IMR-90 (cell line): ENCODE results near the gene ZNF791. TPM values are rescaled to one million over a fixed set of nuclear protein-coding genes. Genes with fewer than 3 reads are reported as not detected.

Experiments
- ATAC-seq: fragments of 200-7000 bp; cut with Tn5 transposase; 2 replicates; pipeline ENCODE4 v1.9.1; 2020; ENCODE audit warnings: low read depth, mild to moderate bottlenecking, moderate library complexity
- BruUV-seq: library from RNA; stranded (reverse); fragments of 400-500 nt; replicated peaks from 2 replicates; lab custom pipeline; 2021; lab: Mats Ljungman, UMichigan
- CTCF ChIA-PET: fragments of 300-600 bp; formaldehyde crosslinking; extraction: SDS; loops from one replicate; lab custom pipeline; 2021; ENCODE audit warnings: antibody characterized with exemption; lab: Yijun Ruan, JAX
- POLR2A ChIA-PET: fragments of 300-600 bp; sonication (Branson Sonifier 250); formaldehyde crosslinking; loops from one replicate; lab custom pipeline; 2022; ENCODE audit warnings: antibody characterized with exemption; ENCODE audit not compliant: unreplicated experiment; lab: Charles Lee
- DNase-seq: peaks from one replicate; pipeline ENCODE4 v3.0.0; 2013
- H2AFZ ChIP-seq: replicated peaks from 2 replicates; pipeline ENCODE3; 2013; ENCODE audit warnings: low read length, mild to moderate bottlenecking; ENCODE audit not compliant: poor library complexity
- H2AK5ac ChIP-seq: 2 replicates; pipeline ENCODE4 v1.6.1; 2013; ENCODE audit warnings: low read depth, low read length, inconsistent platforms
- H2AK9ac ChIP-seq: replicated peaks from 2 replicates; pipeline ENCODE3; 2013; ENCODE audit warnings: mild to moderate bottlenecking, low read depth, low read length, moderate library complexity; ENCODE audit not compliant: poor library complexity
- H2BK120ac ChIP-seq: 2 replicates; pipeline ENCODE4 v1.6.1; 2013; ENCODE audit warnings: low read depth, low read length, inconsistent platforms
- H2BK15ac ChIP-seq: 3 replicates; pipeline ENCODE4 v1.6.1; 2013; ENCODE audit warnings: low read depth, low read length, inconsistent platforms
- H2BK20ac ChIP-seq: 2 replicates; pipeline ENCODE4 v1.6.1; 2013; ENCODE audit warnings: low read depth, mild to moderate bottlenecking, inconsistent platforms, low read length, moderate library complexity
- H2BK5ac ChIP-seq: 2 replicates; pipeline ENCODE4 v1.6.1; 2013; ENCODE audit warnings: mild to moderate bottlenecking, low read depth, low read length, inconsistent platforms; ENCODE audit not compliant: poor library complexity, severe bottlenecking
- H3K14ac ChIP-seq: replicated peaks from 2 replicates; pipeline ENCODE4 v1.6.1; 2013; ENCODE audit warnings: low read depth, low read length, inconsistent platforms
- H3K18ac ChIP-seq: 2 replicates; pipeline ENCODE4 v1.6.1; 2013; ENCODE audit warnings: low read depth, low read length, control low read depth
- H3K23ac ChIP-seq: 2 replicates; pipeline ENCODE4 v1.6.1; 2013; ENCODE audit warnings: low read depth, low read length, inconsistent platforms
- H3K27ac ChIP-seq: 2 replicates; pipeline ENCODE4 v1.5.1; 2013; ENCODE audit warnings: mild to moderate bottlenecking, control low read depth, low read length; ENCODE audit not compliant: insufficient read depth
- H3K27me3 ChIP-seq: 2 replicates; pipeline ENCODE4 v1.6.1; 2013; ENCODE audit warnings: low read length; ENCODE audit not compliant: control insufficient read depth, insufficient read depth
- H3K36me3 ChIP-seq: 2 replicates; pipeline ENCODE4 v1.6.1; 2013; ENCODE audit warnings: low read length, mixed read lengths; ENCODE audit not compliant: control insufficient read depth, insufficient read depth
- H3K4ac ChIP-seq: 2 replicates; pipeline ENCODE4 v1.6.1; 2013; ENCODE audit warnings: low read depth, low read length, inconsistent platforms
- H3K4me1 ChIP-seq: 2 replicates; pipeline ENCODE4 v1.6.1; 2013; ENCODE audit warnings: low read length, mixed read lengths; ENCODE audit not compliant: control insufficient read depth, insufficient read depth
- H3K4me2 ChIP-seq: 2 replicates; pipeline ENCODE4 v1.6.1; 2013; ENCODE audit warnings: low read depth, mild to moderate bottlenecking, control low read depth, low read length, moderate library complexity
- H3K4me3 ChIP-seq: 2 replicates; pipeline ENCODE4 v1.5.1; 2013; ENCODE audit warnings: low read depth, mild to moderate bottlenecking, control low read depth, low read length, moderate library complexity; ENCODE audit not compliant: insufficient read depth
- H3K56ac ChIP-seq: 2 replicates; pipeline ENCODE4 v1.6.1; 2013; ENCODE audit warnings: low read length, inconsistent platforms; ENCODE audit not compliant: insufficient read depth; ENCODE audit errors: extremely low read depth
- H3K79me1 ChIP-seq, 2 experiments: 2 replicates each; pipeline ENCODE4 v1.6.1; 2013; ENCODE audit warnings: low read length in 2 of 2, inconsistent platforms in 1 of 2, low read depth in 1 of 2
- H3K9ac ChIP-seq: 2 replicates; pipeline ENCODE4 v1.6.1; 2013; ENCODE audit warnings: low read depth, low read length, control low read depth
- H3K9me1 ChIP-seq: 2 replicates; pipeline ENCODE4 v1.6.1; 2013; ENCODE audit warnings: low read length, inconsistent platforms; ENCODE audit not compliant: insufficient read depth
- H3K9me3 ChIP-seq: 2 replicates; pipeline ENCODE4 v1.6.1; 2013; ENCODE audit warnings: low read length; ENCODE audit not compliant: control insufficient read depth, insufficient read depth
- H4K20me1 ChIP-seq: 2 replicates; pipeline ENCODE4 v1.6.1; 2013; ENCODE audit warnings: low read length, inconsistent platforms; ENCODE audit not compliant: insufficient read depth
- H4K5ac ChIP-seq: 2 replicates; pipeline ENCODE4 v1.6.1; 2013; ENCODE audit warnings: mild to moderate bottlenecking, low read depth, low read length, control low read depth
- H4K8ac ChIP-seq, 2 experiments: 2 replicates each; pipeline ENCODE4 v1.6.1; 2013; ENCODE audit warnings: low read depth in 2 of 2, low read length in 2 of 2, control low read depth in 1 of 2, inconsistent platforms in 1 of 2
- H4K91ac ChIP-seq: 2 replicates; pipeline ENCODE4 v1.6.1; 2013; ENCODE audit warnings: low read depth, low read length, inconsistent platforms; ENCODE audit not compliant: insufficient read depth
- BHLHE40 ChIP-seq: fragments of 150-350 bp; IDR thresholded peaks from 2 replicates; pipeline ENCODE4 v1.6.1; 2016; ENCODE audit warnings: mild to moderate bottlenecking, low read depth, low read length
- CTCF ChIP-seq: conservative IDR thresholded peaks from 2 replicates; pipeline ENCODE4 v1.5.1; 2012; ENCODE audit warnings: mild to moderate bottlenecking, low read depth, low read length, improper control_type of control experiment
- FOS ChIP-seq: fragments of 150-350 bp; IDR thresholded peaks from 2 replicates; pipeline ENCODE4 v1.6.1; 2016; ENCODE audit warnings: low read depth, low read length
- MAZ ChIP-seq: IDR thresholded peaks from 2 replicates; pipeline ENCODE4 v1.6.1; 2012; ENCODE audit warnings: low read depth, mild to moderate bottlenecking, low read length, improper control_type of control experiment, moderate library complexity, borderline replicate concordance
- RAD21 ChIP-seq: IDR thresholded peaks from 2 replicates; pipeline ENCODE4 v1.6.1; 2012; ENCODE audit warnings: low read length, improper control_type of control experiment
- SMC3 ChIP-seq: fragments of 150-350 bp; IDR thresholded peaks from 2 replicates; pipeline ENCODE4 v1.6.1; 2016; ENCODE audit warnings: low read depth, mild to moderate bottlenecking, antibody characterized with exemption, low read length, moderate library complexity
- WGBS, 2 experiments: methylation state at CpG; one replicate each; pipeline versions ENCODE4 v1.1.5 to v1.1.7; 2013; ENCODE audit warnings: missing lambda C conversion rate in 2 of 2; ENCODE audit not compliant: insufficient read length in 1 of 2; ENCODE audit errors: extremely low coverage in 2 of 2; 5-methylcytosine and 5-hydroxymethylcytosine counted together
- dilution Hi-C: fragments of 300-500 bp; cut with HindIII; formaldehyde crosslinking; loops from one replicate; pipeline ENCODE4 v1.14.3; 2018; ENCODE audit warnings: low sequenced_read_pairs; ENCODE audit not compliant: unreplicated experiment
- in situ Hi-C: fragments of 300-500 bp; cut with MboI; formaldehyde crosslinking; loops from 3 replicates; pipeline ENCODE4 v1.14.3; 2019; ENCODE audit warnings: low sequenced_read_pairs, inconsistent platforms, mixed read lengths
- intact Hi-C: fragments of 100-400 bp; cut with micrococcal nuclease; formaldehyde crosslinking; loops from 2 replicates; pipeline ENCODE4 v1.10.0; 2022
- polyA plus RNA-seq, 3 experiments: library from polyadenylated mRNA; depleted of rRNA; stranded (reverse); fragments of >200 nt; gene quantifications; 2 replicates each; pipeline ENCODE4 v1.2.3, GENCODE V29; 2012; ENCODE audit warnings: low replicate concordance in 1 of 3
- total RNA-seq: library from RNA; depleted of rRNA; stranded (reverse); fragments of >200 nt; gene quantifications from 2 replicates; pipeline ENCODE4 v1.2.3, GENCODE V29; 2012

Gene ZNF791
- total and polyA plus RNA-seq, 2 of the 4 experiments (the other 2 are of a cell fraction) = 7.1 to 15.8 TPM

GRCh38 chr19:12676384-12676792, 65.7 kb downstream of the ZNF791 start:
- ChIA-PET POLR2A (no interaction called here), CTCF (interaction anchor here (0.7 kb wide), 1 partner anchor 10 kb away, joined by 3 read pairs; the partner anchor contains the start of genes MAN2B1 and WDR83)
- intact Hi-C loops (loop anchor here (1.0 kb wide), 2 partner anchors 120 to 171 kb away; no protein-coding TSS in a partner anchor), dilution Hi-C loops (no loop called here), in situ Hi-C loops (no loop called here)
- Histone ChIP-seq H3K79me1 (peaks cover 13 to 47% of the 10 kb centered on the region in 2 experiments), H2BK5ac (no peak overlapping the region), H3K4me2 (no peak overlapping the region), H3K4me1 (no peaks in the 10 kb centered on the region), H2AK9ac (no peak overlapping the region), H2BK20ac (no peak overlapping the region), H3K56ac (no peak overlapping the region), H3K4me3 (no peak overlapping the region), H3K4ac (no peak overlapping the region), H3K27me3 (no peaks in the 10 kb centered on the region), H2BK120ac (no peak overlapping the region), H4K5ac (no peak overlapping the region), H3K27ac (no peak overlapping the region), H3K18ac (no peak overlapping the region), H2AK5ac (no peak overlapping the region), H3K36me3 (peaks cover 53% of the 10 kb centered on the region), H3K23ac (no peak overlapping the region), H4K91ac (no peak overlapping the region), H4K20me1 (peaks cover 15% of the 10 kb centered on the region), H2AFZ (peak overlapping the region; percentile 56), H3K9ac (no peak overlapping the region), H3K9me3 (no peaks in the 10 kb centered on the region), H3K9me1 (peaks cover 7% of the 10 kb centered on the region; the same call in 1 of the 2 replicates), H3K14ac (no peak overlapping the region), H4K8ac (no peak overlapping the region), H2BK15ac (no peak overlapping the region)
- DNase-seq = peak; percentile 66
- BruUV-seq = no TSS peak
- ATAC-seq = peak; percentile 69
- WGBS, 2 experiments = 20% methylated on average over 2 of the region's 4 CpGs; no CpG with 5 or more reads in 1 of the 2 experiments
- TF ChIP-seq SMC3 (peak; percentile 69), FOS (no peak), MAZ (no peak), RAD21 (peak; percentile 50), CTCF (peak; percentile 75), BHLHE40 (no peak)
